HS-5 (cell line): ENCODE results near the gene DHX36.

Experiments
- DNase-seq: peaks from one replicate; pipeline ENCODE4 v3.0.0-alpha.2; 2012; ENCODE audit warnings: low read depth

DHX36 gene

DNA sequence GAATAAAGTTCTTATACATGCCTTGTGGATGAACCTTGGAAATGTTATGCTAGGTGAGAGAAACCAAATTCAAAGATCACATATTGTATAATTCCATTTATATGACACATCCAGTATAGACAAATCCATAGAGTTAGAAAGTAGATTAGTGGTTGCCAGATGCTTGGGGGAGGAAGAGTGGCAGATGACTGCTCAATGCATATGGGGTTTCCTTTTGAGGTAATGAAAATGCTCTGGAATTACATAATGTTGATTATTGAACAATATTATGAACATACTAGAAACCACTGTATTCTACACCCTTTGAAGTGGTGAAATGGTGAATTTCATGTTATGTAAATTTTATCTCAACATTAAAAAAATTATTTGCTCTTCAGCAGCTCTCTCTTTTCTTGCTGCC lies 100.8 kb downstream of the DHX36 start:
- no peak for DNase-seq
